GM11168 (cell line): ENCODE measurements around the gene ZBED1.

Experiments used
- in situ Hi-C: fragments of 300-500 bp; cut with MboI; formaldehyde crosslinking; loops from one replicate; pipeline ENCODE4 v1.12.0; 2022; ENCODE audit warnings: low sequenced_read_pairs; ENCODE audit not compliant: unreplicated experiment

Gene ZBED1

GRCh38 chrX:2500803-2501558 lies at the start of gene ZBED1, which contains the start of gene DHRSX:
TSS of gene ZBED1 (minus strand) at chrX:2500976. CDS start at chrX:2490719, 10,257 bp downstream.
TSS of gene DHRSX (minus strand) at chrX:2500976. CDS start at chrX:2500925, 51 bp downstream.
- in situ Hi-C loops = no loop called here

- in situ Hi-C loops = loop anchor here (25.0 kb wide), 1 partner anchor 613 kb away; no protein-coding TSS in a partner anchor
These were observed 49.1 kb upstream of the ZBED1 start for GRCh38 chrX:2549876-2550275.

DNA sequence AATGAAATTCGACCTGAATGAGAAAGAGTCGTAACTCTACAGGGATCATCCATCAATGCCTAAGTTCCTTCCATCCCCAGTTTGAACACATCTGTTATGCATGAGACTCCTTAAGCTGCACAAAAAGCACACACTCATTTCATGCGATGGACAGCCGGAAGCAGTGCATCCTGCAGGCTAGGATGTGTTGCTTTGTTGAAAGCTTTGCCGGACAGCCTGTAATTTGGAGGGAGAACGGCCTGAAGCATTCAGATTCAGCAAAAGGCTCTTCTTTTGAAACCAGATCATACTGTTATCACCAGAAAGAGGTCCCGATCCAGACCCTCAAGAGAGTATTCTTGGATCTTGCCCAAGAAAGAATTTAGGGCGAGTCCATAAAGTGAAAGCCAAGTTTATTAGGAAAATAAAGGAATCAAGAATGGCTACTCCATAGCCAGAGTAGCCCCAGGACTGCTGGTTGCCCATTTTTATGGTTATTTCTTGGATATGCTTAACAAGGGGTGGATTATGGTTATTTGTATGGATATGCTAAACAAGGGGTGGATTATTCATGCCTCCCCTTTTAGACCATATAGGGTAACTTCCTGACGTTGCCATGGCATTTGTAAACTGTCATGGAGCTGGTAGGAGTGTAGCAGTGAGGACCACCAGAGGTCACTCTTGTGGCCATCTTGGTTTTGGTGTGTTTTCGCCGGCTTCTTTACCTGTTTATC lies 48.1 kb upstream of the ZBED1 start:
- in situ Hi-C loops = loop anchor here (25.0 kb wide), 1 partner anchor 612 kb away; no protein-coding TSS in a partner anchor

DNA sequence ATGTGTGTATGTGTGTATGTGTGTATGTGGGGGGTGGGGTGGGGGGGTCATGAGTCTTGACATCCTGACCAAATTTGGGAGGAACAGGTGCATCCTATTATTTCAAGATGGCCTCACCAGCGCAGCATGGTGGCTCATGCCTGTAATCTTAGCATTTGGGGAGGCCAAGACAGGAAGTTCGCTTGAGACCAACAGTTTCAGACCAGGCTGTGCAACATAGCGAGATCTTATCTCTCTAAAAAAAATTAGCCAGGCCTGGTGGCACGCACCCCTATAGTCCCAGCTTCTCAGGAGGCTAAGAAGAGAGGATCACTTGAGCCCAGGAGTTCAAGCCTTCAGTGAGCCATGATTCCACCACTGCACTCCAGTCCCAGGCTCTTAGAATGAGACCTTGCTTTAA lies 47.0 kb upstream of the ZBED1 start:
- in situ Hi-C loops = loop anchor here (25.0 kb wide), 1 partner anchor 610 kb away; no protein-coding TSS in a partner anchor

- in situ Hi-C loops = loop anchor here (25.0 kb wide), 1 partner anchor 609 kb away; no protein-coding TSS in a partner anchor
These were observed 45.7 kb upstream of the ZBED1 start for GRCh38 chrX:2546496-2546895.

- in situ Hi-C loops = loop anchor here (25.0 kb wide), 1 partner anchor 608 kb away; no protein-coding TSS in a partner anchor
These were observed 44.4 kb upstream of the ZBED1 start for GRCh38 chrX:2545144-2545543.

GRCh38 chrX:2542826-2543521 lies 42.2 kb upstream of the ZBED1 start:
- in situ Hi-C loops = loop anchor here (25.0 kb wide), 1 partner anchor 606 kb away; no protein-coding TSS in a partner anchor

- in situ Hi-C loops = loop anchor here (25.0 kb wide), 1 partner anchor 604 kb away; no protein-coding TSS in a partner anchor
These were observed 40.8 kb upstream of the ZBED1 start for GRCh38 chrX:2541603-2542002.

DNA sequence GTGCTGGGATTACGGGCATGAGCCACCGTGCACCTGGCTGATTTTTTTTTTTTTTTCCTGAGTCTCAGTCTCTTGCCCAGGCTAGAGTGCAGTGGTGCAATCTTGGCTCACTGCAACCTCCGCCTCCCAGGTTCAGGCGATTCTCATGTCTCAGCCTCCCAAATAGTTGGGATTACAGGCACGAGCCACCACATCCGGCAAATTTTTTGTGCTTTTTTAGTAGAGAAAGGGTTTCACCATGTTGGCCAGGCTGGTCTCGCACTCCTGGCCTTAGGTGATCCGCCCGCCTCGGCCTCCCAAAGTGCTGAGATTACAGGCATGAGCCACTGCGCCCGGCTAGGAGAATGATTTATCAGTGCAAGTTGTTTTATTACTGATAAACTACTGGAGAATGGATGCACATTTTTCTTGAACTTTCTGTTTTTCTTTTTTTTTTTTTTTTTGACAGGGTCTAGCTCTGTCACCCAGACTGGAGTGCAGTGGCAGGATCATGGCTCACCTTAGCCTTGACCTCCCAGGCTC lies 39.7 kb upstream of the ZBED1 start:
- in situ Hi-C loops = loop anchor here (25.0 kb wide), 1 partner anchor 603 kb away; no protein-coding TSS in a partner anchor

DNA sequence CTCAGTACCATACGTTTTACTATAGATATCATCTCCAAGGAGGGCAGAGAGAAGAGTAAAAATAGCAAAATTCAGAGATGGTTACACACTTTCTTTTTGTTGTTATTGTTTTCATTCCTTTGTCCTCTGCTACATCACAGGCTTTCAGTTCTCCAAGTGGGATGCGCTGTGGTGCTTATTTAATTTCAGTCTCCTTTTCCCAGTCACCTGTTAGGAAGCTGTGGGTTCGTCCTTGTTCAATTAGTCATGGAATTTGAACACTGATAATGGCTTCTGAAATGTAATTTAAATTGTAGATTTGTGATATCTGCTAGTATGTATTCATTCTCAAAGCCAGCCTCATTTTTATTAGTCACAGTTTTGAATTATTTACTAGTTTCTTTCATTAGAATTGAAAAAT lies 38.8 kb upstream of the ZBED1 start:
- in situ Hi-C loops = loop anchor here (25.0 kb wide), 1 partner anchor 602 kb away; no protein-coding TSS in a partner anchor

DNA sequence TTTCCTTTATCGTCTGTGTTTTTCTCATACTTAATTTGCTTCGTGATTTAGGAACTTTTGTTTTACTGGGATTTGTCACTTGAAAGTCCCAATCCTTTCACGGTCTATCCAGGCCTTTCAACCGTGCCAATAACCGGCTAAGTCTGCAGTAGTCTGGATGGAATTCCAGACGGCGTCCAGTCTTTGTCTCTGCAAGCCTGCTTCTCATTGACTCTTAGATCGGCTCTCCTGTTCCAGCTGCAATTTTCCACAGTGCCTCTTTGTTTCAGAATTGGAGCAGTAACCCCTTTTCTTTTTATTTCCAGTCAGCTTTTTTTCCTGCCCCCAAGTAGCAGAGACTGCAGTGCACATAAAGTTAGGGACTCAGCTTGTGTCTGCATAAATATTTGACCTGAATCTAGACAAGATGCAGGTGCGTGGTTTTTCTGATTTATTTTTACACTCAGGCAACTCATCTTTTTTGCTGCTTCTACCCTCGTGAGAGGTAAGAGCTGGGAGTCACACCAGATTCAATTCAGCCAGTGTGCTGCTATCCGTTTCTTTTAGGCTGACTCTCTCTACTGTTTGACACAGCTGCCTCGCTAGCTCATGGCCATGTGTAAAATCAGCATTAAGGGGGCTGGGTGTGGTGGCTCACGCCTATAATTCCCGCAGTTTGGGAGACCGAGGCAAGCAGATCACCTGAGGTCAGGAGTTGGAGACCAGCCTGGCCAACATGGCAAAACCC lies 37.4 kb upstream of the ZBED1 start:
- in situ Hi-C loops = loop anchor here (25.0 kb wide), 1 partner anchor 601 kb away; no protein-coding TSS in a partner anchor

DNA sequence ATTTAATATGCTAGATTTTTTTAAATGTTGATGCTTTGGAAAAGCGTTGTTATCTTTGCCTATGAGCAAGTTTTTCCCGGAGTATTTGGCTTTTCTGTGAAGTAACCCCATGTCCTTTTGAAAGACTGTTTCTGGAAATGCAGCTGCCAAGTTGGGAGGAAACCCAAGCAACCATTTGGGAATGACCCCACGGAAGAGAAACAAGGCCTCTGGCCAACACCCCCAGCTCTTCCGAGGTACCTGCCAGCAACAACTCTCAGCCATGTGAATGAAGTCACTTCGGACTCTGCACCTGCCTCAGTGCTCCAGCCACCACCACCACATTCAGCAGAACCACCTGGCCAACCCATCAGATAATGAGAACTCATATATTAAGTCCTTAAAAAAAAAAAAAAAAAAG lies 36.2 kb upstream of the ZBED1 start:
- in situ Hi-C loops = loop anchor here (25.0 kb wide), 1 partner anchor 600 kb away; no protein-coding TSS in a partner anchor

DNA sequence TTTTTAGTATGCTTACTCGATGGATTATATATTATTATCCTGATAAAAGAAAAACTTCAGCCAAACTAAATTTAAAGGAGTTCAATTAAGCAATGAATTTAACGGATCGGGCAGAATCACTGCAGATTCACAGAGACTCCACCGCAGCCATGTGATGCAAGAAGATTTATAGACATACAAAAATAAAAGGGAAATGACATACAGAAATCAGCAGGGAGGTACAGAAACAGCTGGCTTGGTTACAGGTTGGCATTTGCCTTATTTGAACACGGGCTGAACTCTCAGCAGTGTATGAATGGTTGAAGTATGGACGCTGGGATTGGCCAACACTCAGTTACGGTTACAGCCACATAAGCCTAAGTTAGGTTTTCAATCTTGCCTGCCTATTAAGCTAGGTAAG lies 35.4 kb upstream of the ZBED1 start:
- in situ Hi-C loops = loop anchor here (25.0 kb wide), 1 partner anchor 599 kb away; no protein-coding TSS in a partner anchor

DNA sequence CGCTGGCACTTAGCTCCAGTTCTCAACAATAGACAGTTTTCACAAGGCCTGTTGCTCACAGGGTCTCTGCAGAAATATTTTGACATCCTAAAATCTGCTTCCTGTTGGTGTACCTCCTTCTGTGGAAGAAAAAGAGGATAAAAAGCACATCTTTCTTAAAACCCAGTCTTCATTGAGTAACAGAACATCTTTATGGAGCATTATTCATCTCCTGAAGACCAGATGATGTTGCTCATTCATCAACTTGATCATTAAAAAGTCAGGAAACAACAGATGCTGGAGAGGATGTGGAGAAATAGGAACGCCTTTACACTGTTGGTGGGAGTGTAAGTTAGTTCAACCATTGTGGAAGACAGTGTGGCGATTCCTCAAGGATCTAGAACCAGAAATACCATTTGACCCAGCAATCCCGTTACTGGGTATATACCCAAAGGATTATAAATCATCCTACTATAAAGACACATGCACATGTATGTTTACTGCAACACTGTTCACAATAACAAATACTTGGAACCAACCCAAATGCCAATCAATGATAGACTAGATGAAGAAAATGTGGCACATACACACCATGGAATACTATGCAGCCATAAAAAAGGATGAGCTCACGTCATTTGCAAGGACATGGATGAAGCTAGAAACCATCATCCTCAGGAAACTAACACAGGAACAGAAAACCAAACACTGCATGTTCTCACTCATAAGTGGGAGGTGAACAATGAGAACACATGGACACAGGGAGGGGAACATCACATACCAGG lies 33.7 kb upstream of the ZBED1 start:
- in situ Hi-C loops = loop anchor here (25.0 kb wide), 1 partner anchor 597 kb away; no protein-coding TSS in a partner anchor

DNA sequence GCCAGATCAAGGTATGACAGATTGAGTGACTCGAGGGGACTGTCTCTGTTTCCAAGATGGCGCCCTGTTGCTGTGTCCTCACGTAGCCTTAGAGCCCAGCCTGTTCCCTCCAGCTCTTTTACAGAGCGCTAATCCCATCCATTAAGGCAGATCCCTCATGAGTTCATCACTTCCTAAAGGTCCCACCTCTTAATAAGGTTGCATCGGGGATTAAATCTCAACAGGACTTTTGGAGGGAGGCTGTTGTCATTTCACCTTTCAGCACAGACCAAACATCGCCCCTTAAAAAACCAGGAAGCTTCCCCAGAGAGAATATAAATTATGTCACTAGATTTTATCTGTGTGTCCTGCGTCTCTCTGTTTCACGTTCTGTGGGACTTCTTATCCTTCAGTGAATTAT lies 32.6 kb upstream of the ZBED1 start:
- in situ Hi-C loops = loop anchor here (25.0 kb wide), 1 partner anchor 596 kb away; no protein-coding TSS in a partner anchor

DNA sequence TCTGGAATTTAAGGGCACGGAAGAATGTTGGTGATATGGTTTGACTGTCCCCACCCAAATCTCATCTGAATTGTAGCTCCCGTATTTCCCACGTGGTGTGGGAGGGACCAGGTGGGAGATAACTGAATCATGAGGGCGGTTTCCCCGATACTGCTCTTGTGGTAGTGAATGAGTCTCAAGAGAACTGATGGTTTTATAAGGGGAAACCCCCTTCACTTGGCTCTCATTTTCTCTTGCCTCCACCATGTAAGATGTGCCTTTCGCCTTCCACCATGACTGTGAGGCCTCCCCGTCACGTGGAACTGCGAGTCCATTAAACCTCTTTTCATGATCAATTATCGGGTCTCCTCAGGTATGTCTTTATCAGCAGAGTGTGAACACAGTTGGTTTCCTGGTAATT lies 25.6 kb upstream of the ZBED1 start:
- in situ Hi-C loops = loop anchor here (25.0 kb wide), 1 partner anchor 589 kb away; no protein-coding TSS in a partner anchor

GRCh38 chrX:2523911-2524310 lies 23.1 kb upstream of the ZBED1 start:
- in situ Hi-C loops = no loop called here

DNA sequence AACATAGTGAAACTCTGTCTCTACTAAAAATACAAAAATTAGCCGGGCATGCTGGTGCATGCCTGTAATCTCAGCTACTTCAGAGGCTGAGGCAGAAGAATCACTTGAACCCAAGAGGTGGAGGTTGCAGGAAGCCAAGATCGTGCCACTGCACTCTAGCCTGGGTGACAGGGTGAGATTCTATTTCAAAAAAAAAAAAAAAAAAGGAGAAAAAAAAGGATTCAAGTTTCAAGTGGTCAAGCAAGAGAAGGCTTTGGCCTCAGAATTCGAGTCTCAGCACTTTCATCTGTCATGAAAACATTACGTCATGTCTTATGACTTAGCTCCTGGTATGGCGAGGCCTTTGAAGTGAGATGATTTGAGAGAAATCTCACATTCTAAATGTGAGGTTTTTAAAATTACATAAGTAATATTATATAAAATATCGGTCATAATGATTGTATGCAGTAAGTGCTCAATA lies 21.2 kb upstream of the ZBED1 start:
- in situ Hi-C loops = no loop called here
